GM18498 (cell line): Measurements from ENCODE around the gene IGSF21.

Source experiments
- ATAC-seq: cut with Tn5 transposase; IDR thresholded peaks from one replicate; pipeline ENCODE4 v1.9.1; 2021; ENCODE audit warnings: mild to moderate bottlenecking, moderate library complexity; ENCODE audit not compliant: unreplicated experiment

Gene IGSF21

DNA sequence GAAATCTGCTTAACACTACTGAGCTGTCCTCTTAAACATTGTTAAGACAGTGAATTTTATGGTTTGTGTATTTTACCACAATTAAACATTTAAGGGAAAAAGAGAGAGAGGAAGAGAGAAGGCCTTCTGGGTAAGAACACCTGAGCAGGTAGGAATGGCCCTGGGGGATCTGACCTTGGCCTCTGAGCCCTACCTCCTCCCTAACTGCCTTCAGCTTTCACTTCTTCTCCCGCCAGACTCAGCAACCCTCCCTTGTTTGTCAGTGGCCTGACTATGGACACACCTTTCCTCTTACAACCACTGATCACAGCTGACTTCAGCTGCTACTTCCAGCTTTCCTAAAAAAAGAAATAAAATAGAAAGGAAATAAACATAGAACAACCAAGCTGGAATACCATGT lies 13.5 kb upstream of the IGSF21 start:
- no peak for ATAC-seq

DNA sequence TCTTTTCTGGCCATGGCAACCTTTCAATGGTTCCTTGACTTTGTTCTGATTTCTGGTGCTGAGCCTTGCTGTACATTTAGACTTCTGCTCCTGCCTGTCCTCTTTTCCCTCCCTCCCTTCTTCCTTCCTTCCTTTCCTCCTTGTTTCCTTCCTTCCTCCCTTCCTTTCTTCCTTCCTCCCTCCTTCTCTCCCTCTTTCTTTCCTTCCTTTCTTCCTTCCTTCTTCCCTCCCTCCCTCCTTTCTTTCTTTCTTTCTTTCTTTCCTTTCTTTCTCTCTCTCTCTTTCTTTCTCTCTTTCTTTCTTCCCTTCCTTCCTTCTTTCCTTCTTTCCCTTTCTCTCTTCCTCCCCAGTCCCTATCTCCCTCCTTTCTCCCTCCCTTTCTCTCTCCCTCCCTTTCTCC lies 10.4 kb upstream of the IGSF21 start:
- ATAC-seq, result no peak

DNA sequence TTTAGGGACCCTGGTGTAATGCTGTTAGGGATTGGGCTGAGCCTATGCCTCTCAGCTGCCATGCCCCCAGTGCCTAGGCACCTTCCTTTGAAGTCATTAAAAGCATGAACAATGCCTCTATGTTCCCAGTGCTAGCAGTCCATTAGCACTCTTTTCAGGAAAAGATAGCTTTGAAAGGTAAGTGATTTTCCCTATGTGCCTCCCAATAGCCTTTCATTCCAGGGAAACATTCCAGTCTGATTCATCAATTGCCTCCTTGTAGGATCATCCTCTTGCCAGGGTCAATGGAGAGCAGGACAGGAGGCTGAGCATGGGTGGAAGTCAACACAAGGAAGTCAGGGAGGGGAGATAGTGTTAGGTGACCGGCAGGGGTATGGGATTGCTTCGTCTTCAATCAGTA lies 8.6 kb upstream of the IGSF21 start:
- no peak for ATAC-seq

DNA sequence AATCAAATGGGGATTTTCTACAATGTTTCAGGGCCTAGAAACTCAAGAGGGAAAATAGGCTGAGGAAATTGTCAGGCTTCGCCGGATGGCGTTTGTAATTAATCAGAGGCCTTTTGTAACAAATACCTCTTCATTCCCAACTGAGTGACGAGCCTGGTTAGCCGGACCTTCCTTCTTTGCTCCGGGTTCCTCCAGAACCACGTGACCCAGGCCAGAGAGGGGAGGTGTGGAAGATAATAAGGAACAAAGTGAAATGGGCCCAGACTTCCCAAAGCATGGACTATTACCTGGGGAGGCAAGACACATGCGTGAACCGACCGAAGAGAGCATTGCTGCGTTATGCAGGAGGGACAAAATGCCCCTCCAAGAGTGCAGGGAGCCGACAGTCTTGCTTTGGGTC lies 7.5 kb upstream of the IGSF21 start:
- no peak for ATAC-seq

DNA sequence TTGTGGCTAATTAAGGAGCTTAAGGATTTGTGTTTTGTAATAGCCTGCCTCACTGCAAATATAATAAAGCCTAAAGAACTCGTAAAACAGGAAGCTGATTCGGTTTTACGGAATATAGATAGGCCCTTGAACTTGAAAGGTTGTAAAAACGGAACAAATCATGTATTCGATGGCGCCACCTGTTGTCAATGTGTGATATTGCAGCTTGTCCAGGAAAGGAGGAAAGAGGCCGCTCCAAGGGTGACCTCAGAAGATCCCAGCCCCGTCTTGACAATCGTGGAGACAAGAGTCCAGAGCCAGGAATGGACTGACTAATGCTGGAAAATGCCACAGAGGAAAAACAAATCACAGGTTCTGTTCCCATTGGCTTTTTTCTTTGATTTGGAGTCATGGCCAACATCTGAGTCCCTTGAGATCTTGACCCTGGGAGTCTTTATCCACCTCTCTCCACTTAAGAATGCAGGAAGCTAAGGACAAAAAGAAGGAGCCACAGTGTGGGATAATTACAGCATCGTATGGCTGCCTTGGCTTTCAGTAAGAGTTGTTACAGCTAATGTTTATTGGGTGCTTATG lies 7.0 kb upstream of the IGSF21 start:
- ATAC-seq, result no peak

DNA sequence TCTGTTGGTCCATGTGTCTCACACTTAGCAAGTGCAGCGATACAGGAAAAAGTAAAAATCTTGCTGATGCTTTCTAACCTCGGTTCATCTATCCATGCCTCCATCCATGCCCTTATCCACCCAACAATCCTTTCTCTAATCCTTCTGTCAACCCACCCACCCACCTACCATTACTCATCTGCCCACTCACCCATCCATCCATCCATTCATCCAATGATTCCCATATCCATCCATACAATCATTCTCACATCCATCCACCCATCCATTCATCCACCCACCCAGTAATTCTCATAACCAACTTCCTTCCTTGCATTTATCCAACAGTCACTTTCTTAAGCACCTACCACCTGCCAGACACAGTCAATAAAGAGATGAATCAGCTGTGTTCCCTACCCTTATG lies 6.1 kb upstream of the IGSF21 start:
- ATAC-seq, result no peak

GRCh38 chr1:18103788-18104421 lies 3.7 kb upstream of the IGSF21 start:
- ATAC-seq, result no peak

DNA sequence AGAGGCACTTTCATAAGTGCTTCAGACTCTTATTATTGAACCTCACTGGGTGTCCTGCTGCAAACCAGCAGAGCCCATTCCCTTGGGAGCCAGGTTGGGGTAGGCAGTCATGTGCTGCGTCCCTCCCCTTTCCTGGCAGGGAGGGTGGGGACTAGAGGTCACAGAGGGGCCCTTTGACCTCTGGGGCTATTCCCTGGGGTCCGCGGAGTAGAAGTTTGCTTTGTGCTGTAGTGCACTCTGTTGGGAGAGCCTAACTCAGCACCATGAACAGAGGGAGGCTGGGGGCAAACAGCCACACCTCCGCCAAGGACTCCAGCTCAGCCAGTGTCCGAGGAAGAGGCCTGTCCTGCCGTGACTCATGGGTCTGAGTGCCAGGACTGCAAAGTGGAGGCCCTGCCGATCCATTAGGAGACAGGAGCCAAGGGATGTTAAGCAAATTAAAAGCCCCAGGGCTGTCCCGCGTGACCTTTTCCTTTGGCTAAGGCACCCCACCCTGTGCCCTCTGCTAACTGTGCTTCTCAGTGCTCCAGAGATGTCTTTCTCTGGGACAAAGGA lies 3.0 kb upstream of the IGSF21 start:
- ATAC-seq, result no peak

DNA sequence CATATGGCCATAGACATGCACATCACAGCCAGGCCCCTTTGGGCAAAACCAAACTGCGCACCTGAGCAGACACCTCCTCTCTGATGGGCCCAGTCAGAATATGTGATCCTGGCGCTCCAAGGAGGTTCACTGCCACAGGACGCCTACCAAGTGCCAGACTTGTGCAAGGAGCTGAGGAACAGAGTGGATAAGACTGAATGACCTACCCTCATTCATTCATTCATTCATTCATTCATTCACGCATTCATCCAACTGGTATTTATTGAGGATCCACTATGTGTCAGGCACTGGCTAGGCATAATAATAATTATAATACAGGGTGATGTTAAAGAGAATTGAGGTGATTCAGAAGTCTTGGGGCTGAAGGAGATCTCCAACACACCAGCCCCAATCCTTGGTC lies 2.4 kb upstream of the IGSF21 start:
- ATAC-seq, result no peak

DNA sequence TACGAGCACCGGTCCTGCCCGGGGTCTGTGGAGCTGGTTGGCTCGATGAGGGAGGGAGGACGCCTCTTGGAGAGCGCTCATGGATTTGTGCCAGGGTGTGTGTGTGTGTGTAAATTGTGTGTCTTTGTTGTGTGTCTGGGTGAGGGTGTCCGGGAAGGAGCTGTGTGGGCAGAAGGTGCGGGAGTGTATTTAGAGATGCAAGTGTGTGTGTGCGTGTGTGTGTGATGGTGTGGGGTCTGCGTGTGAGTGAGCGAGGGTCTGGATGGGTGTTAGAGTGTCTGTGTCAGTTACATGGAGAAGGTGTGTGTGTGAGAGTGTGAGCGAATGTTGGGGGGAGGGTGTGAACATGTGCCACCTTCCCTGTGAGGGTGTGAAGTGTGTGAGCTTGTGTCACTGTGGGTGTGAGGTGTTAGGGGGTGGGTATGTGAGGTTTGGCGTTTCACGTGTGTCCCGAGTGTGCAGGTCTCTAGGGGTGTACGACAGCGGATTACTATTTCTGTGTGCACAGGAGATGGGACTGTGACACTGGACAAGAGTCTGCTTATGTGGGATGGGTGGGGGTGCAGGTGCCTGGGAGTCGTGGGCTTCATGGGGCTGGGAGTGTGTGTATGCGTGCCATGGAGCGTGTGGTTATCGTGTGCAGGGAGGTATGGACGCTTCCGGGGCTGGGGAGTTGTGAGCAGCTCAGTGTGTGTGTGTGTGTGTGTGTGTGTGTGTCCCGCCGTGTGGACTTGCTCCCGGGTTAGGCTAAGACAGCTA lies 880 bp downstream of the IGSF21 start:
- no peak for ATAC-seq

GRCh38 chr1:18109058-18109755 lies 1.6 kb downstream of the IGSF21 start:
- no peak for ATAC-seq

GRCh38 chr1:18109756-18110597 lies 2.4 kb downstream of the IGSF21 start:
- ATAC-seq, result no peak

DNA sequence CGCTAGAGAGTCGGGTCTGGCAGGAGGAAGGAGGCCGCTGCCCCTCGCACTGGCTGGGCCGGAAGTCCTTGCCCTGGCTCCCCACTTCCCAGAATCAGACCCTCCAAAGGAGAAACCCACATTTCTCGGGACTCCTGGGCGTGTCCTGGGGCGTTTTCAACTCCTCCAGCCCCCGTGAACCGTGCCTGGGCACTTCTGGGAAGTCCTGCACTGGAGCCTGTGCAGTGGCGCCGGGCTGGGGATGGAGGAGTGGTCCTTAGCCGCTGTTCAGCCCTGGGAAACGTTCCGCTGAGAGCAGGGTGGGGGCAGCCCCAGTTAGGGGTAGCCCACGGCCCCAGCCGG lies 3.0 kb downstream of the IGSF21 start:
- no peak for ATAC-seq

- no peak for ATAC-seq
Observed at GRCh38 chr1:18110968-18111367, 3.4 kb downstream of the IGSF21 start.

GRCh38 chr1:18111605-18112297 lies 4.2 kb downstream of the IGSF21 start:
- ATAC-seq, result no peak

GRCh38 chr1:18112611-18113010 lies 5.0 kb downstream of the IGSF21 start:
- ATAC-seq, result no peak

DNA sequence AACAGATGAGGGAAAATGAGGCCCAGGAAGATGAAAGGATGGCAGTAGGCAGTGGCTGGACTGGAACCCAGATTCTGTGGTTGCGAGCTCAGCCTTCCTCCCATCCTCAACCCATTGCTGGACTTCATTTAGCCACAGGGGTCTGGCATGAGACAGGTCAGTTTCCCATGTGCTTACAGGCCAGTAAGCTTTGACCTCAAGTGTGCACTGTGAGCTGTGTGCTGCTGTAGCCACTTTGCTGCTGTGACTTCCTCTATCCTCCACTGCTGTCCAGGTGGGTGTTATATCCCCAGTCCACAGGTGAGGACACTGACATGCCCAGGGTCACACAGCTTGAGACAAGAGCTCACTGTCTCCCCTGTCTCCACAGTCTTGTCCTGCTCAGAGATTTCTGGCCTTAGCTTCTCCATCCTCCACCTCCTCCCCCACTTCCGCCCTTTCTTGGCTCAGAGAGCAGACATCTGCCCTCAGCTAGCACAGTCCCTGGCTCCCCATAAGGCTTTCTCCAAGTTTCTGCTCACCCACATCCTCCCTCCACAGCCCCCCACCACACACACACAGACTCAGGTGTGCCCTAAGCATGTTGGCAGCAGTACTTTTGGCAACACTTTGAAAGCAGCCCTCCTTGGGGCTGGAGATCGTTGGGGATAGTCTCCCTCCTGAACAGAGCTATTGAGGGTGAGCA lies 7.3 kb downstream of the IGSF21 start:
- ATAC-seq, result no peak

- no peak for ATAC-seq
Observed at GRCh38 chr1:18116777-18117176, 9.2 kb downstream of the IGSF21 start.

DNA sequence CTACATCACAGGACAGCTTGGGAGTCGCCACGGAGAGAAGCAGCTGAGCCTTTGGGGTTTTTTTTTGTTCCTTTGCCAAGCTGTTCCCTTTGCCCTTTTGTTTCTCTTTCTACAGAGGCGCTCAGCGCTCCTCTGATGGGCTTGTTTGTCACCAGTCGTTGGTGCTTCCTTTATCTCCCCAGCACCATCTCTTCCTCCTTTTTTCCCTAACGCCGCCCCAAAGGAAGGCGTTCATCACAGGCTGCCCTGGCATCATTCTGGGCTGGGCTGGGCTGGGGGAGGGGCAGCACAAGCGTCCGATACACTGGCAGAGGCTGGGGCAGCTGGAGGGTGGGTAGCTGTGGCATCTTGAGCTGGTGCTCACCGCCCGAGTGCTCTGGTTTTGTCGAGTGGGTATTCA lies 10.5 kb downstream of the IGSF21 start:
- no peak for ATAC-seq

- ATAC-seq, result no peak
Observed at GRCh38 chr1:18118491-18118890, 10.9 kb downstream of the IGSF21 start.
